Transverse colon (tissue), 4 donors: ENCODE results near the gene PGBD4. TPM values are rescaled to one million over a fixed set of nuclear protein-coding genes. Genes with fewer than 3 reads are reported as not detected.

Experiments used
- DNase-seq: peaks from one replicate; pipeline ENCODE4 v3.0.0-alpha.2; 2019
- H3K27ac ChIP-seq, 4 donors: fragments of 200-600 bp; sonication (generic); 2 replicates each; pipeline ENCODE4 v1.5.1; 2016 to 2018; ENCODE audit warnings: inconsistent platforms in 4 of 4
- H3K27me3 ChIP-seq: fragments of 200-600 bp; sonication (generic); 2 replicates; pipeline ENCODE4 v1.5.1; 2017; ENCODE audit warnings: inconsistent platforms
- H3K36me3 ChIP-seq, 4 donors: fragments of 200-600 bp; sonication (generic); 2 replicates each; pipeline ENCODE4 v1.5.1; 2017 to 2019; ENCODE audit warnings: inconsistent platforms in 4 of 4
- H3K4me1 ChIP-seq, 4 donors: fragments of 200-600 bp; sonication (generic); 2 replicates each; pipeline ENCODE4 v1.5.1; 2017 to 2020; ENCODE audit warnings: inconsistent platforms in 4 of 4
- H3K4me3 ChIP-seq, 4 donors: fragments of 200-600 bp; sonication (generic); 1 replicate in 1 of 4; 2 replicates in 3 of 4; pipeline versions ENCODE4 v1.5.1 to v1.6.1; 2017 to 2019; ENCODE audit warnings: inconsistent platforms in 4 of 4
- H3K9me3 ChIP-seq, 2 donors: fragments of 200-600 bp; sonication (generic); 2 replicates each; pipeline ENCODE4 v1.5.1; 2017 to 2019; ENCODE audit warnings: inconsistent platforms in 2 of 2
- EP300 ChIP-seq: sonication (generic); formaldehyde crosslinking; IDR thresholded peaks from one replicate; pipeline ENCODE4 v1.6.1; 2017; ENCODE audit warnings: antibody characterized with exemption, low read depth
- POLR2A ChIP-seq: fragments of 450-650 bp; IDR thresholded peaks from one replicate; pipeline ENCODE4 v1.6.1; 2016; ENCODE audit warnings: antibody characterized with exemption, mild to moderate bottlenecking, moderate library complexity
- POLR2AphosphoS5 ChIP-seq, 3 donors: sonication (generic); formaldehyde crosslinking; IDR thresholded peaks; one replicate each; pipeline ENCODE4 v1.6.1; 2016; ENCODE audit warnings: antibody characterized with exemption in 3 of 3
- WGBS, 2 donors: methylation state at CpG; one replicate each; pipeline ENCODE4 v1.1.5; 2018; ENCODE audit warnings: low coverage in 1 of 2; 5-methylcytosine and 5-hydroxymethylcytosine counted together
- in situ Hi-C, 4 donors: fragments of 200-750 bp; cut with MboI; loops; one replicate each; pipeline versions ENCODE4 v1.15.0 to v1.15.1; 2017; ENCODE audit warnings: low sequenced_read_pairs in 3 of 4, low pct_ligation_motif_present in 1 of 4, low pct_unique_long_range_greater_than_20kb in 1 of 4
- intact Hi-C: fragments of 100-400 bp; cut with DNase I; formaldehyde crosslinking; loops from one replicate; pipeline ENCODE4 v1.15.1; 2023; ENCODE audit warnings: low total_unique reads
- total RNA-seq, 4 donors: library from RNA; depleted of rRNA; stranded (reverse); fragments of >200 nt; gene quantifications; one replicate each; pipeline ENCODE4 v1.1.0, GENCODE V29; 2016
- TF ChIP-seq, protein P1 (sequence below), 5 experiments: fragments of 200-600 bp in 3 of 5; fragments of 450-650 bp in 2 of 5; sonication (generic) in 3 of 5; IDR thresholded peaks; 1 replicate in 2 of 5; 2 replicates in 3 of 5; pipeline ENCODE4 v1.5.1; 2016 to 2017; ENCODE audit warnings: antibody characterized with exemption in 5 of 5, inconsistent platforms in 3 of 5, mild to moderate bottlenecking in 2 of 5, moderate library complexity in 1 of 5

Gene PGBD4
- total RNA-seq, 4 donors from 2014 or later = 1.1 to 7.6 (median 1.9) TPM

DNA sequence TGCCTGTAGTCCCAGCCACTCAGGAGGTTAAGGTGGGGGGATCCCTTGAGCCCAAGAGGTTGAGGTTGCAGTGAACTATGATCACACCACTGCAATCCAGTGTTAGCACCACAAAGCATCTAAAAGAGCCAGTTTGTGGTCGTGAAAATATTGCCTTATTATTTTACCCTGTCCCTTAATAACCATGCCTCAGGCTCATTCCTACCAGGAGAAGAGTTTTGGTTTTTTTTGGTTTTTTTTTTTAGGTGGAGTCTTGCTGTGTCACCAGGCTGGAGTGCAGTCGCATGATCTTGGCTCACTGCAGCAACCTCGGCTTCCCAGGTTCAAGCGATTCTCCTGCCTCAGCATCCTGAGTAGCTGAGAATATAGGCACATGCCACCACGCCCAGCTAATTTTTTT is 45.0 kb upstream of the PGBD4 start:
- in situ Hi-C loops = loop anchor here in 2 of 4 donors (25.0 kb wide), 2 partner anchors 155 to 530 kb away; partner anchors contain the start of genes GOLGA8B (in 1 of the 2) and KATNBL1 (in 1 of the 2)
- intact Hi-C loops = no loop called here
- H3K4me1 ChIP-seq = peaks cover 0 to 4% (median 0%) of the 10 kb centered on the region in 4 donors
- H3K27ac ChIP-seq = no peak overlapping the region
- no peaks in the 10 kb centered on the region for H3K9me3 ChIP-seq
- H3K27me3 ChIP-seq = no peaks in the 10 kb centered on the region
- no peak overlapping the region for H3K4me3 ChIP-seq
- WGBS, 2 donors = 84 to 91% methylated on average over 5 of the region's 5 CpGs
- no peak for DNase-seq
- no peaks in the 10 kb centered on the region for H3K36me3 ChIP-seq
- TF ChIP-seq POLR2A = no peak
- TF ChIP-seq, protein P1, sequence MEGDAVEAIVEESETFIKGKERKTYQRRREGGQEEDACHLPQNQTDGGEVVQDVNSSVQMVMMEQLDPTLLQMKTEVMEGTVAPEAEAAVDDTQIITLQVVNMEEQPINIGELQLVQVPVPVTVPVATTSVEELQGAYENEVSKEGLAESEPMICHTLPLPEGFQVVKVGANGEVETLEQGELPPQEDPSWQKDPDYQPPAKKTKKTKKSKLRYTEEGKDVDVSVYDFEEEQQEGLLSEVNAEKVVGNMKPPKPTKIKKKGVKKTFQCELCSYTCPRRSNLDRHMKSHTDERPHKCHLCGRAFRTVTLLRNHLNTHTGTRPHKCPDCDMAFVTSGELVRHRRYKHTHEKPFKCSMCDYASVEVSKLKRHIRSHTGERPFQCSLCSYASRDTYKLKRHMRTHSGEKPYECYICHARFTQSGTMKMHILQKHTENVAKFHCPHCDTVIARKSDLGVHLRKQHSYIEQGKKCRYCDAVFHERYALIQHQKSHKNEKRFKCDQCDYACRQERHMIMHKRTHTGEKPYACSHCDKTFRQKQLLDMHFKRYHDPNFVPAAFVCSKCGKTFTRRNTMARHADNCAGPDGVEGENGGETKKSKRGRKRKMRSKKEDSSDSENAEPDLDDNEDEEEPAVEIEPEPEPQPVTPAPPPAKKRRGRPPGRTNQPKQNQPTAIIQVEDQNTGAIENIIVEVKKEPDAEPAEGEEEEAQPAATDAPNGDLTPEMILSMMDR (IDR thresholded peaks at IDR 0.05) = no peak
- no peak for TF ChIP-seq EP300
- TF ChIP-seq POLR2AphosphoS5 (IDR thresholded peaks at IDR 0.05) = no peak

DNA sequence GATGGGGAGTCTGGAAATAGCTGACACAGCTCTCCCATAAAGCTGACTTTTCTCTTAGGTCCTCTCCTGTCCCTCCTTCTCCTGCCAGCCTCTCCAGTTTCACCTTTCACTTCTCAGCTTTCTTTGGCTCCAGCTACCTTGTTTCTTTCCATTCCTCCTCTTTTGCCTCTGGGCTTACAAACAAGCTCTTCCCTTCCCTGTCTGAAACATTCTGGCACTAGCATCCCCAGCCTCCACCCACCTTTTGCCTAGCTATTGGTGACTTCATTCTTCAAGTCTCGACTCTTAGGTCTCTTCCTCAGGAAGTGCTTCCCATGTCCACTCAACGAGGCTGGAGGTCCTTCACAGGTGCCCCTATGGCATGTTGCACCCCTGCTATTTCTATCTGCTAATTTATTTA is 42.4 kb upstream of the PGBD4 start:
- no peak for DNase-seq
- Histone ChIP-seq H3K4me1 (peaks cover 0 to 6% (median 0%) of the 10 kb centered on the region in 4 donors), H3K36me3 (no peaks in the 10 kb centered on the region), H3K9me3 (no peaks in the 10 kb centered on the region), H3K27ac (no peak overlapping the region), H3K4me3 (no peak overlapping the region), H3K27me3 (no peaks in the 10 kb centered on the region)
- TF ChIP-seq POLR2A (no peak), POLR2AphosphoS5 (IDR thresholded peaks at IDR 0.05) (no peak), EP300 (no peak)
- TF ChIP-seq, protein P1 (IDR thresholded peaks at IDR 0.05) = no peak
- 50 to 71% methylated on average over 2 of the region's 2 CpGs for WGBS, 2 donors
- in situ Hi-C loops (loop anchor here in 2 of 4 donors (25.0 kb wide), 2 partner anchors 153 to 528 kb away; partner anchors contain the start of genes GOLGA8B (in 1 of the 2) and KATNBL1 (in 1 of the 2)), intact Hi-C loops (no loop called here)

DNA sequence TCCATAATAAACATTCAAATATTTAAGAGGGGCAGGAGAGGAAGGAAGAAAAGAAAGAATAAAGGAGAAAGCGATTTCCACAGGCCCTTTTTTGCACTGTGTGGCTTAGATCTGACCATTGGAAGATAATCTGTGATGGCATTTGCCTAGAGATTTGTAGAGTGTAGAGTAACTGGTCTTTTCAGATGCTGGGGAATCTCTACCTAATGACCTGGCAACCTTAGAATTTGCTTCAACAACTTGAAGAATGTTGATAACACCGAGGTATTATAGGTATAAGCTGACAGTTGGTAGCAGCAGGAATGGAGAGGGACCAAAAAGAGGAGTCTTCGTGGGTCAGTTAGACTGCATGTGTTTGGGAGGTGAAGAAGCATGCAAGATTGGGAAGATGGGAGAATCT is 41.9 kb upstream of the PGBD4 start:
- Histone ChIP-seq H3K4me3 (no peak overlapping the region), H3K4me1 (peaks cover 0 to 6% (median 0%) of the 10 kb centered on the region in 4 donors), H3K27me3 (no peaks in the 10 kb centered on the region), H3K36me3 (no peaks in the 10 kb centered on the region), H3K27ac (no peak overlapping the region), H3K9me3 (no peaks in the 10 kb centered on the region)
- TF ChIP-seq, protein P1 (IDR thresholded peaks at IDR 0.05) = no peak
- no peak for TF ChIP-seq POLR2AphosphoS5 (IDR thresholded peaks at IDR 0.05)
- TF ChIP-seq POLR2A = no peak
- TF ChIP-seq EP300 = no peak
- intact Hi-C loops (loop anchor here (5.0 kb wide), 1 partner anchor 152 kb away; the partner anchor contains the start of gene KATNBL1), in situ Hi-C loops (loop anchor here in 3 of 4 donors (10.0 to 25.0 kb wide), 3 partner anchors 152 to 527 kb away; partner anchors contain the start of genes KATNBL1 (in 3 of the 3) and GOLGA8B (in 1 of the 3))
- WGBS, 2 donors = 61 to 77% methylated on average over 2 to 3 of the region's 3 CpGs
- DNase-seq = no peak

DNA sequence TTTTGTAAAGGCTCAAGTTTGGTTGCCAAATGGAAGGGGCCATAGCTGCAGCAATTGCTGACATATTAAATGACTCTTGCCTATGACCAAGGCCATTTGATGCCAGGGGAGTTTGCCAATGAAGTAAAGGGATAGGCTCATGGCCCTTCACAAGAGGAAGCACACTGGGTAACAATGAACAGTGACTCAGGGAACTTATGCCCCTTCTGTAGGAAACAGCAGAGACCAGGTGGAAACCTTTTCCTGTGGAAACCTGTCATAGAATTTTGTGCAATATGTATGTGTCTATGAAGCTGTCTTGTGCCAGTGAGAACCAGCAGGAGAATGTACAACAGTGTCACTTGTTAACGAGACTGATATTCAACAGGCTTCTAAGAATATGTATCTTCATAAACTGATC is 37.4 kb upstream of the PGBD4 start:
- no peak for DNase-seq
- intact Hi-C loops = loop anchor here (5.0 kb wide), 1 partner anchor 148 kb away; the partner anchor contains the start of gene KATNBL1
- no peaks in the 10 kb centered on the region for H3K9me3 ChIP-seq
- H3K36me3 ChIP-seq = no peaks in the 10 kb centered on the region
- 0% methylated on average over 1 of the region's 1 CpG for WGBS, 2 donors
- in situ Hi-C loops = loop anchor here in 3 of 4 donors (10.0 to 25.0 kb wide), 3 partner anchors 148 to 523 kb away; partner anchors contain the start of genes KATNBL1 (in 3 of the 3) and GOLGA8B (in 1 of the 3)
- no peak overlapping the region for H3K4me3 ChIP-seq
- no peak overlapping the region for H3K27ac ChIP-seq
- no peaks in the 10 kb centered on the region for H3K27me3 ChIP-seq
- TF ChIP-seq POLR2AphosphoS5 (IDR thresholded peaks at IDR 0.05) (no peak), POLR2A (no peak), EP300 (no peak)
- TF ChIP-seq, protein P1 (IDR thresholded peaks at IDR 0.05) = no peak
- H3K4me1 ChIP-seq = peaks cover 0 to 6% (median 0%) of the 10 kb centered on the region in 4 donors
